NOMO-1 (cell line): ENCODE measurements around the gene SUPT3H.
"Not testable (repeated sequence)": the region's sequence is repeated elsewhere in the genome, so short reads cannot be mapped to it uniquely, and the experiment has no call there.

Source experiments
- DNase-seq, 2 experiments: peaks; one replicate each; lab custom pipeline; 2025; ENCODE audit not compliant: unreplicated experiment in 2 of 2; lab: John Stamatoyannopoulos, UW

The SUPT3H gene

DNA sequence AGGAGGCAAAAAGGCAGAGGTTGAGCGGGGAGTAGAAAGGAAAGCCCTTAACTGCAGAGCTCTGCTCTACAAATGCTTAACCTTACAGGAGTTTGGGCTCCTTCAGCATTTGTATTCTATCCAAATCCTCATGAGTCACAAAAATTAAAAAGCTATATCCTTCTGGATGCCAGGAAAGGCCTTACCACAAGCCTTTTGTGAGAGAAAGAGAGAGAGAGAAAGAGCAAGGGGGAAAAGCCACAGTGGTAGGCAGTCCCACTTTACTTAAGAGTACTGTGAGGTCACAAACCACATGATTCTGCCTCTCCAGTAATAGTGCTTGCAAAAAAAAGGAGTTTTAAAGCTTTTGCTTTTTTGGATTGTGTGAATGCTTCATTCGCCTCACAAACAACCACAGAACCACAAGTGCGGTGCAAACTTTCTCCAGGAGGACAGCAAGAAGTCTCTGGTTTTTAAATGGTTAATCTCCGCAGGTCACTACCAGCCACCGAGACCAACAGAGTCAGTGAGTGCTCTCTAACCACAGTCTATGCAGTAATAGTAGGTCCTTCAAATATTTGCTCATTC lies 49.7 kb downstream of the SUPT3H start, which contains the start of gene RUNX2:
RUNX2 (plus strand) TSS at position 375 of the 567 bp plus-strand sequence. CDS start 397 bp downstream, outside the sequence.
- no peak for DNase-seq

DNA sequence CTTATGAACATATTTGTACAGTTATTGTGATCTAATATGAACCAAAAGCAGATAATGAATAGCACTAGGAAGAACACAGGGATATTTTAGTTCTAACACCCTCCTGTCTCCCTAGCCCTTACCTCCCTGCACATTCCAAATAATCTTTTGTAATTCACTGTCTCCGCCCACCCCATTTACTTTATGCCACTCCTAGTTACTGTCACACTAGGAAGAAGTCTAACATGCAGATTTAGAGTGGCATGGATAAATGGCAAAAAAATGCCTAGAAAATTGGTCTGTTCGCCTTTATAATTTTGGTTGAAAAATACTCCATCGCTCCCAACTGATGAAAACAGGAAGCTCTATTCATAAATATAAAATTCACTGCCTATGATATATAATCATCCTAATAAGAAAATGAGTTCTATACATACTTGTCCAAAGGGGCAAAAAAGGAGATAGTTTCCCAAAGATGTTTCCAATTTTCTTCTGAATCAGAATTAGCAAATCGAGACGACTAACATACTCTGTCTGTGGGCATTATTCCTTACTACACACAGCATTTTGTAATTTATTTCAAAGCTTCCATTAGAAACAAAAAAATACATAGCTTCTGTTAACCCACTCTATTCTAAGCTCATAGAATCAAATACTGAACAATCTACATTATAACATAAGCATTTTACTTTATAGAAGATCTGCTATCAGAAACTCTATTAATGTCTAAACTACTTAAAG lies 50.9 kb downstream of the SUPT3H start:
- DNase-seq: no peak

DNA sequence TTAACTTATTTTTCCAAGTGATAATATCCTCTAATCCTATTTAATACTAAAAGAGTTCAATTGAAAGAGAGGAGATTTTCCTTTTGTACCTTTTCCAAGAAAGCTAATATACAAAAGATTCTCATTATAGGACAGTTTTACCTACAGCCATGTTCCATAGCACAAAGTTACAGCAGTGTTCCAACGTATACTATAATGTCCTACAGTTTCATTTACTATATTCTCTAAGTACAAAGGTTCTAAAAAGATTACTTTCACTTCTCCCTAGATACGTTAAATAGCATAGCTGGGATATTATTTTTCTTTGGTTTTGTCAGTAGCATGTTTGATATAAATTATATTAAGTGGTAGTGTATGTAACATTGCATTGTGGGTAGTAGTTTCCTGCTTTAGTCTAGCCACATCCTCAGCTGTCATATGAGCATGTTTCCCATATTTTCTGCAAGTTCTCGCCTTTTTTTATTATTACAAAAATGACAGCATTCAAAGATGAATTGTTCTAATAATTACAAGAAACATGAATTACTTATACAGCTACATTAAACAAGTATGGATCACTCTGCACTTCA lies 54.0 kb downstream of the SUPT3H start:
- DNase-seq: peak in 1 of 2 experiments; percentile 47

DNA sequence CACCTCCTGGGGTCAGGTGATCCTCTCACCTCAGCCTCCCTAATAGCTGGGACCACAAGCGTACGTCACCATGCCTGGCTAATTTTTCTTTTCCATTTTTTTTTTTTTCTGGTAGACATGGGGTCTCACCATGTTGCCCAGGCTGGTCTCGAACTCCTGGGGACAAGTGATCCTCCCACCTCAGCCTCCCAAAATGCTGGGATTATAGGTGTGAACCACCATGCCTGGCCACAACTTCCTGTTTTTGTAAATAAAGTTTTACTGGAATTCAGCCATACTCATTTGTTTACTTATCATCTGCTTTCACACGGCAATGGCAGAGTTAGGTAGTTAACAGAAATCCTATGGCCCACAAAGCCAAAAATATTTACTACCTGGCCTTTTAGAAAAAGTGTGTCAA lies 57.4 kb downstream of the SUPT3H start:
- DNase-seq: no peak

DNA sequence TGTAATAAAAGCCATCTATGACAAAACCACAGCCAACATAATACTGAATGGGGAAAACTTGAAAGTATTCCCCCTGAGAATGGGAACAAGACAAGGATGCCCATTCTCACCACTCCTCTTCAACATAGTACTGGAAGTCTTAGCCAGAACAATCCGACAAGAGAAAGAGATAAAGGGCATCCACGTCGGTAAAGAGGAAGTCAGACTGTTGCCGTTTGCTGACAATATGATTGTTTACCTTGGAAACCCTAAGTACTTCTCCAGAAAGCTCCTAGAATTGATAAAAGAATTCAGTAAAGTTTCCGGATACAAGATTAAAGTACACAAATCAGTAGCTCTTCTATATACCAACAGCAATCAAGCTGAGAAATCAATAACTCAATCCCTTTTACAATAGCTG lies 63.6 kb downstream of the SUPT3H start:
- DNase-seq: no peak

DNA sequence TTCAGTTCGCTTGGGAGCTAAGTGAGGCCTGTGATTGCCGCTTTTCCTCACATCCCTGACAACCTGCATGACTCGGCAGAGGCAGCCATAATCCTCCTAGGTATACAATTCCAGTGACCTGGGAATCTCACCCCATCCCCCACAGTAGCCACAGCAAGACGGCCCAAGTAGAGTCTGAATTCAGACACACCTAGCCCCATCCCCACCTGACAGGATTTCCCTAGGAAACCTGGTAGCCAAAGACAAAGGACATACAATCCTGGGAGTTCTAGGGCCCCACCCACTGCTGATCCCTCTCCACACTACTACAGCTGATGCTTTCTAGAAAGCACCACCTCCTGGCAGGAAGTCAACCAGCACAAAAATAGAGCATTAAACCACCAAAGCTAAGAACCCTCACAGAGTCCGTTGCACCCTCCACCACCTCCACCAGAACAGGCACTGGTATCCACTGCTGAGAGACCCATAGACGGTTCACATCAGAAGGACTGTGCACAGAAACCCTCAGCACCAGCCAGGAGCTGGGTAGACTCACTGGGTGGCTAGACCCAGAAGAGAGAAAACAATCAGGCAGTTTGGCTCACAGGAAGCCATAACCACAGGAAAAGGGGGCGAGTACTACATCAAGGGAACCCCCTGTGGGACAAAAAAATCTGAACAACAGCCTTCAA lies 67.5 kb downstream of the SUPT3H start:
- DNase-seq: no peak

DNA sequence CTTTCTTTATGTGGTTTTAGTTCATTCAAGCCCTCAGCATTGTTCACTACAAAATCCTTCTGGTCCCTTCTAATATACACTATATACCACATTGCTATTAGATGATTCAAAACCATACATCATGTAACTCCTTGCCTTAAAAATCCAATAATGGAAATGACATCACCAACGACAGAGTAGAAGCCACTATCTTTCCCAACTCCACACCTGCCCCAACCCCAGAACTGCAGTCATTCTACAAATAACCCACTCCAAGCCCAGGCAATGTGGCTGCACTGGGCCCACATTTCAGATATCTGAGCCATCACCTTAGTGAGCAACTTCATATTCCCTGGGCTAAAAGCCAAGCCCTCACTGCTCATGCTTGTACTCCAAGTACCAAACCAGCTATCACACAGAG lies 72.2 kb downstream of the SUPT3H start:
- no peak for DNase-seq

DNA sequence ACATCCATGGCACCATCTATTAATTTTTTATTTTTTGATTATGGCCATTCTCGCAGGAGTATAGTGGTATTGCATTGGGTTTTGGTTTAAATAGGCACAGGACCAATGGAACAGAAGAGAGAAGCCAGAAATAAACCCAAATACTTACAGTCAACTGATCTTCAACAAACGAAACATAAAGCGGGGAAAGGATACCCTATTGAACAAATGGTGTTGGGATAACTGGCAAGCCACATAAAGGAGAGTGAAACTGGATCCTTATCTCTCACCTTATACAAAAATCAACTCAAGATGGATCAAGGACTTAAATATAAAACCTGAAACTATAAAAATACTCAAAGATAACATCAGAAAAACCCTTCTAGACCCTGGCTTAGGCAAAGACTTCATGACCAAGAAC lies 74.9 kb downstream of the SUPT3H start:
- DNase-seq: no peak

DNA sequence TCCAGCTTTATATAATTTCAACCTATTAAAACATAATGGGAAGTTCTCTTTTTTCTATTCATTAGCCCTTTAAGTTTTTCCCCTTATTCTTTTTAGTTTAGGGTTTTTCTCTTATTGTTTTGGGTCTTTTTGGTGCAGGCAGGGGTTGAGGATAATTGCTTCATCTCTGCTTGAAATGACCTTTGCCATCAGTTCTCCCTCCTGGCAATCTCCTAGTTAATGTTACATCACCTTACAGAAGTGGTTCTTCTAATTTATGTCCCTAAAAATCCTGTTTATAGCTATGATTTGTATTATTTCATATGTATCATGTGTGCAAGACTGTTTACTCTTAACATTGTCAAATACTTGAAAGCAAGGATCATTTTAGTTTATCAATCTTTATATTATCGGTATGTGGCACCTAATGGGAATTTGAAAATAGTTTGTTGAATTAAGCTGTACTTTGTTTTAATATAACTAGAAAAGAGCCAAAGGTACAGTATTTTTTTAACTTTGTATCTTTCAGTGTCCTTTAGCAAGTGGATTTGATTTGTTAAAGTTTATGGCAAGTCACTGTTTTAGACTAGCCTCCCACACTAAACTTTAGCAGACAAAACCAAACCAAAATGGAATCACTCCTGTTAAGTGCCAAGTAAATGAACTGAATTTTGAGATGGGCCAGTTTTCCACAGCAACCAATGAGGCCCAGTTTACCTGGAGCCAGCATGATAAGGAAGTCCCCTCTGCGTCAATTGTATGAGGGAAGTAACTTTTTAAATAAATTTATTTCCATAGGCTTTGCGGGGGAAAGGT lies 76.2 kb downstream of the SUPT3H start:
- DNase-seq: no peak

DNA sequence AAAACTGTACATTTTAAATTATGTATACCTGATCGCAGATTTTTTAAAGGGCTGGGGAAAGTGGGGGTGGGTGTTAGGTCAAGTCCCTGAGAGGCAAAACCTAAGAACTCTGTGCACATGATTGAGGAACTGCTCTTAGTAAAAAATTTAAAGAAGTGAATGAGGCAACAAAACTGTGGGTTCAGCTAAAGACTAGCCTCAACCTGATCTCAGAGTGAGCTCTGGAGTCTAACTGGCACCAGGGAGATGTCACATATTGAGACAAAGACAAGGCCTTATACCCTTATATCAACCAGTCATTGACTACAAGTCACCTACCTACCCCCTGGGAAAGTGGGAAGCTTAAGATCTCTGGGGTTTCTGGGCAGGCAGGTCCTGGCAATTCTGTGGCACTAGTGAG lies 77.0 kb downstream of the SUPT3H start:
- peak; percentile 42 to 79 for DNase-seq

DNA sequence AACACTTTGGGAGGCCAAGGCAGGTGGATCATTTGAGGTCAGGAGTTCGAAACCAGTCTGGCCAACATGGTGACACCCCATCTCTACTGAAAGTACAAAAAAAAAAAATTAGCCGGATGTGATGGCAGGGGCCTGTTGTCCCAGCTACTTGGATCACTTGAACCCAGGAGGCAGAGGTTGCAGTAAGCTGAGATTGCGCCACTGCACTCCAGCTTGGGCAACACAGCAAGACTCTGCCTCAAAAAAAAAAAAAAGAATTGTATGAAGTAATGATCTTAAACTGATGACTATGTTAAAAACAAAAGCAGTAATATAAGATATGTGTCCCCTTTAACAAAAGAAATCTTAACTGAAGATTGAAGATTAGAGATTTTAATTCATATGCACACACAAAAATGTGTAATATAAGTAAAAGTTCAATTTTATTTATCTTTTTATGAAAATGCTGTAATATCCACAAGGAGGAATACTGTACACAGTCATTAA lies 78.6 kb downstream of the SUPT3H start:
- no peak for DNase-seq

DNA sequence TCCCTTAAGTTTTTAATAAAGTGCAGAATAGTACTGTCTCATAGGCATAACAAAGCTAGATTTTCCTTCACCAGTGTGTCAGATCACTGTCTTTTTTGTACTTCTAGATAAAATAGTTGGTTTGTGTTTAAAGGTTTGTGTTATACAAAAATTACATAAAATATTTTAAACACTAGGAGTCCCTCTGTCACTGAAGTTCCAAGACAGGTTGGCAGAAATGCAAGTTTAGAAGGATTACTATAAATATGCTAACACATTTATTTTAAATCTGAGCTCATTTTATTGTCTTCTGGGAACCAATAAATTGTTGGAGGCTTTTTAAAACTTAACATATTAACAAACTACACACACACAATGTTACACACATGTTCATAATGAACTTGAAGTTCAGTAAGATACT lies 80.4 kb downstream of the SUPT3H start:
- DNase-seq: no peak

DNA sequence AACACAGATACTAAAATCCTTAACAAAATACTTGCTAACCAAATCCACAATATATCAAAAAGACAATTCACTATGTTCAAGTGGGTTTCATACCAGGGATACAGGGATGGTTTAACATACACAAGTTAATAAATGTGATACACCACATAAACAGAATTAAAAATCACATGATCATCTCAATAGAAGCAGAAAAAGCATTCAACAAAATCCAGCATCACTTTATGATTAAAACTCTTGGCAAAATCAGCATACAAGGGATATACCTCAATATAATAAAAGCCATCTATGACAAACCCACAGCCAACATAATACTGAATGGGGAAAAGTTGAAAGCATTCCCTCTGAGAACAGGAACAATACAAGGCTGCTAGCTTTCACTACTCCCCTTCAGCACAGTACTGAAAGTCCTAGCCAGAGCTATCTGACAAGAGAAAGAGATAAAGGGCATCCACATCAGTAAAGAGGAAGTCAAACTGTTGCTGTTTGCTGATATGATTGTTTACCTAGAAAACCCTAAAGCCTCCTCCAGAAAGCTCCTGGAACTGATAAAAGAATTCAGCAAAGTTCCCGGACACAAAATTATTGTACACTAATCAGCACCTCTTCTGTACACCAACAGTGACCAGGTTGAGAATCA lies 83.6 kb downstream of the SUPT3H start:
- DNase-seq: not testable (repeated sequence)

DNA sequence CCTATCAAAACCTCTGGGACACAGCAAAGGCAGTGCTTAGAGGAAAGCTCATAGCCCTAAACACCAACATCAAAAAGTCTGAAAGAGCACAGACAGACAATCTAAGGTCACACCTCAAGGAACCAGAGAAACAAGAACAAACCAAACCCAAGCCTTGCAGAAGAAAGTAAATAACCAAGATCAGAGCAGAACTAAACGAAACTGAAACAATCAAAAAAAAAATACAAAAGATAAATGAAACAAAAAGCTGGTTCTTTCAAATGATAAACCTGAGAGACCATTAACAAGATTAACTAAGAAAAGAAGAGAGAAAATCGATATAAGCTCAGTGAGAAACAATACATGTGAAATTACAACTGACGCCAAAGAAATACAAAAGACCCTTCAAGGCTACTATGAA lies 84.4 kb downstream of the SUPT3H start:
- no peak for DNase-seq

DNA sequence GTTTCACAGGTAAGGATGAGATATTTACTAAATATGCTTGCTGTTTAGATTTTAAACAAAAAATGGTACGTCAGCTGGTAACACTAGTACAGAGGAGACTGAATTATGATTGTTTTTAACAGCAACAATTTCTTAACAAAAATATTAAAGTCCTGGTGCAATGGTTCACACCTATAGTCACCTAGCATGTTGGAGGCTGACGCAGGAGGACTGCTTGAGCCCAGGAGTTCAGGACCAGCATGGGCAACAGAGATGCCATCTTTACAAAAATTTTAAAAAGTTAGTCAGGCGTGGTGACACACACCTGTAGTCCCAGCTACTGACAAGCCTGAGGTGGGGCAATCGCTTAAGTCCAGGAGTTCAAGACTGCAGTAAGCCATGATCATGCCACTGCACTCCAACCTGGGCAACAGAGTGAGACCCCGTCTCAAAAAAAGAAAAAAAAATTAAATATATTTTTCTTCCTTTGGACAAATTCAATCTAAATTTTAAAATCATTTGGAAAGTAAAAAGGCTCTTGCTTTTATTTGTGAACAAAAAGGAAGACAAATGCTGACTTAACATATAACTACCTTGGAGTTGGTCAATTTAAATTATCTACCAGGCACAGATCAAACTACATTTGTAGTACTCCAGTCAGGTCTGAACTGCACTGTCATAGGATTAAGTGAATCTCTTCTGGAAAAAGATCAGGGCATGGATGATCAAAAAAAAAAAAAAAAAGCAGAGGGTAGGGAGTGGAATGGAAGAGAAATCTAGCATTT lies 87.8 kb downstream of the SUPT3H start:
- no peak for DNase-seq

DNA sequence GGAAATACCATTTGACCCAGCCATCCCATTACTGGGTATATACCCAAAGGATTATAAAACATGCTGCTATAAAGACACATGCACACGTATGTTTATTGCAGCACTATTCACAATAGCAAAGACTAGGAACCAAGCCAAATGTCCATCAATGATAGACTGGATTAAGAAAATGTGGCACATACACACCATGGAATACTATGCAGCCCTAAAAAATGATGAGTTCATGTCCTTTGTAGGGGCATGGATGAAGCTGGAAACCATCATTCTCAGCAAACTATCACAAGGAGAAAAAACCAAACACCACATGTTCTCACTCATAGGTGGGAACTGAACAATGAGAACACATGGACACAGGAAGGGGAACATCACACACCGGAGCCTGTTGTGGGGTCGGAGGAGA lies 91.0 kb downstream of the SUPT3H start:
- not testable (repeated sequence) for DNase-seq

DNA sequence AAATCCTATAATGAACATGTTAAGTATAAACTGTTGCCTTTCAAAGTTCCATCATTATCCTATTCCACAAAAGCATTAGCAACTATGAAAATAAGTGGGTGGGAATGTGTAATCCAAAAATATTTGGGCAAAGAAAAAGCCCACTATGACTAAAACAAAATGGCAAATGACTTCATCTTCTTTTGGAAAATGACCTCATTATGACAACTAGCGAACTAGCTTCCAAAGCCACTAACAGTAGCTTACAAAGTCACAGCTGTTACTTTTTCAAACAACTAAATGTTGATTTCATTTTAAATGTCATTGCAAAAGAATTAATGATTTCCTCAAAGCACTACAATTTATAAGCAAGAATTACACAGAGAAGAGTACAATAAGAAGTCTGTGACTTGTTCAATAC lies 99.4 kb downstream of the SUPT3H start:
- DNase-seq: no peak

DNA sequence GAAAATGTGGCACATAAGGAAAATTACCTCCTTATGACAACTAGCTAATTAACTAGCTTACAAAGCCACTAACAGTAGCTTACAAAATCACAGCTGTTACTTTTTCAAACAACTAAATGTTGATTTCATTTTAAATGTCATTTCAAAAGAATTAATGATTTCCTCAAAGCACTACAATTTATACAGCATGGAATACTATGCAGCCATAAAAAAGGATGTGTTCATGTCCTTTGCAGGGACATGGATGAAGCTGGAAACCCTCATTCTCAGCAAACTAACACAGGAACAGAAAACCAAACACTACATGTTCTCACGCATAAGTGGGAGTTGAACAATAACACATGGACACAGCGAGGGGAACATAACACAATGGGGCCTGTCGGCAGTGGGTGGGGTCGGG lies 100.0 kb downstream of the SUPT3H start:
- not testable (repeated sequence) for DNase-seq

DNA sequence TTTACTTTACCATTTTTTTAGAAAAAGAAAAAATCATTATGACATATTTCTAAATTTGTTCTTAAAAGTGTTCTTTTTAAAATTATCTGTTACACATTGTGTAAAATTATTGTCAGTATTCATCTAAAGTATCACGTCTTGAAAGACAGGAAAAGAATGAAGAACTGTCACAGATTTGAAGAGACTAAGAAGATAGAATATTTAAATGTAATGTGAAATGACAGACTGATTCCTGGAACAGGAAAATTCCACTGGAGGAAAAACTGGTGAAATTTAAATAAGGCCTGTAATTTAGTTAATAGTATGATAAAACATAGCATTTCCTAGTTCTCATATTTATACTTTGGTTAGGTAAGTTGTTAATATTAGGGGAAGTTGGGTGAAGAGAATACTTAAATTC lies 102.4 kb downstream of the SUPT3H start:
- no peak for DNase-seq

DNA sequence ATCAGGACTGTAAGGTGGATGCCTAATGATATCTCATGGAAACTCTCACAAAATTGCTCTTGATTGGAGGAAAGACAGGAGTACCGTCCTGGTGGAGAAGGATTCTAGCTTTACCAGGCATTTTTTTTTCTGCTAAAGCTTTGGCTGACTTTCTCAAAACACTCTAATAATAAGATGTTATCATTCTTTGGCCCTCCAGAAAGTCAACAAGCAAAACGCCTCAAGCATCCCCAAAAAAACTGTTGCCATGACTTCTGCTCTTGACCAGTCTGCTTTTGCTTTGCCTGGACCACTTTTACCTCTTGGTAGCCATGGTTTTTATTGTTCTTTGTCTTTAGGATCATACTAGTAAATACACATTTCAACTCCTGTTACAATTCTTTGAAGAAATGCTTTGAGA lies 105.1 kb downstream of the SUPT3H start:
- no peak for DNase-seq
